Upper lobe of left lung (tissue), 6 donors: ENCODE measurements around the gene PBOV1. TPM values are rescaled to one million over a fixed set of nuclear protein-coding genes. Genes with fewer than 3 reads are reported as not detected.
"Not testable (repeated sequence)": the region's sequence is repeated elsewhere in the genome, so short reads cannot be mapped to it uniquely, and the experiment has no call there.

ENCODE experiments used
- ATAC-seq, 2 donors: fragments of 200-7000 bp; cut with Tn5 transposase; one replicate each; pipeline ENCODE4 v1.9.1; 2022; ENCODE audit warnings: mild to moderate bottlenecking in 2 of 2, moderate library complexity in 2 of 2; ENCODE audit not compliant: low FRiP score in 2 of 2
- DNase-seq, 2 donors: peaks; one replicate each; pipeline ENCODE4 v3.0.0-alpha.2; 2019 to 2020
- H3K27ac ChIP-seq, 4 donors: fragments of 200-600 bp; sonication (generic); one replicate each; pipeline ENCODE4 v1.5.1; 2016 to 2019
- H3K27me3 ChIP-seq, 4 donors: fragments of 200-600 bp; sonication (generic); one replicate each; pipeline ENCODE4 v1.5.1; 2017 to 2019
- H3K36me3 ChIP-seq, 4 donors: fragments of 200-600 bp; sonication (generic); one replicate each; pipeline ENCODE4 v1.5.1; 2016 to 2019
- H3K4me1 ChIP-seq, 4 donors: fragments of 200-600 bp; sonication (generic); one replicate each; pipeline ENCODE4 v1.5.1; 2018 to 2019
- H3K4me3 ChIP-seq, 4 donors: fragments of 200-600 bp; sonication (generic); one replicate each; pipeline ENCODE4 v1.5.1; 2017 to 2019; ENCODE audit warnings: mild to moderate bottlenecking in 2 of 4, moderate library complexity in 1 of 4
- H3K9me3 ChIP-seq, 4 donors: fragments of 200-600 bp; sonication (generic); one replicate each; pipeline ENCODE4 v1.5.1; 2018 to 2019
- CTCF ChIP-seq, 6 experiments: fragments of 450-650 bp in 4 of 6; fragments of 200-600 bp in 2 of 6; sonication (generic) in 2 of 6; IDR thresholded peaks; one replicate each; pipeline ENCODE4 v1.5.1; 2016 to 2019; ENCODE audit warnings: antibody characterized with exemption in 6 of 6
- EP300 ChIP-seq, 4 donors: sonication (generic); formaldehyde crosslinking; IDR thresholded peaks; one replicate each; pipeline ENCODE4 v1.5.1; 2017; ENCODE audit warnings: antibody characterized with exemption in 4 of 4, control low read depth in 2 of 4
- POLR2A ChIP-seq, 4 donors: fragments of 450-650 bp; IDR thresholded peaks; one replicate each; pipeline ENCODE4 v1.5.1; 2016 to 2017; ENCODE audit warnings: antibody characterized with exemption in 4 of 4, mild to moderate bottlenecking in 2 of 4
- POLR2AphosphoS5 ChIP-seq, 2 donors: sonication (generic); formaldehyde crosslinking; IDR thresholded peaks; one replicate each; pipeline ENCODE4 v1.5.1; 2017; ENCODE audit warnings: antibody characterized with exemption in 2 of 2
- WGBS, 2 donors: methylation state at CpG; one replicate each; pipeline ENCODE4 v1.1.5; 2017 to 2018; 5-methylcytosine and 5-hydroxymethylcytosine counted together
- total RNA-seq, 6 donors: library from RNA; depleted of rRNA in 4 of 6; stranded (reverse); fragments of >200 nt in 4 of 6; gene quantifications; one replicate each; pipeline versions ENCODE4 v1.1.0 to v1.2.1, GENCODE V29; 2016 to 2021
- donor health status: DM: no; HTN: no; CAD: no; lungs with moderate emphysema.
- donor health status: DM: no; HTN: yes; CAD: no; lungs with severe emphysema.

The PBOV1 gene
- total RNA-seq, 6 donors from 2014 or later: not detected

DNA sequence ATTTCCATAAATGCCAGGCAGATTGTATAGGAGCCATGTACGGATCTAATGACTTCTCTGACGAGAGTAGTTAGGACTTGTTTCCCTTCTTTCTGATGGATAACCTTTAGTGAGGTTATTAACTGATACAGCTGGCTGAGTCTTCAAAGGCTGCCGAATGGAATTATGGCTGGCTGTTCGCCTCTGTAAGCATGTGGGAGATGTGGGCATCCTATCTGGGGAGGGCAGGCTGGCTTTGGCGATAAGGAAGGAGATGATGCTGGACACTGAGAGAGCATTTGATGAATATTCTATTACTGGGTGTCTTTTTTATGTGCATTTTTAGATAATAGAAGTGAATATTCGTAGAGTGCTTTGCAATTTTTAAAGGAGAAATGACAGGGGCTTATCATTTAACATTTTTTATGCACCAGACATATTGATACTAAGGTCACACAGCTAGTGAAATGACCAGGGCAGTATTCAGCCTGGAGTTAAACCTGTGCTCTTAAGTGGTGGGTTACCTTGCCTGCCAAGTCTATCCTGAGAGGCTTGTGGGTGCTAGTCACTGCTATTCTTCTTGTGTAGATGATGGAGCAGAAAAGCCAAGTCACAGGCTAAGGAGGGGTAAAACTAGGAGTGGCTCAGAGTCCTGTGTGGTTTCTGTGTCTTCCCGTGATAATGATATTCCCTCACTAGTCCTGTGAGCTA, 3.1 kb downstream of the PBOV1 start:
- Histone ChIP-seq H3K27me3 (no peaks in the 10 kb centered on the region), H3K4me1 (no peaks in the 10 kb centered on the region), H3K9me3 (no peaks in the 10 kb centered on the region), H3K36me3 (no peaks in the 10 kb centered on the region), H3K27ac (no peak overlapping the region), H3K4me3 (no peak overlapping the region)
- DNase-seq (no peak), ATAC-seq (no peak)
- TF ChIP-seq EP300 (IDR thresholded peaks at IDR 0.05) (no peak), POLR2AphosphoS5 (IDR thresholded peaks at IDR 0.05) (no peak), POLR2A (IDR thresholded peaks at IDR 0.05) (no peak), CTCF (IDR thresholded peaks at IDR 0.05) (no peak)
- 78 to 84% methylated on average over 7 of the region's 7 CpGs for WGBS, 2 donors

DNA sequence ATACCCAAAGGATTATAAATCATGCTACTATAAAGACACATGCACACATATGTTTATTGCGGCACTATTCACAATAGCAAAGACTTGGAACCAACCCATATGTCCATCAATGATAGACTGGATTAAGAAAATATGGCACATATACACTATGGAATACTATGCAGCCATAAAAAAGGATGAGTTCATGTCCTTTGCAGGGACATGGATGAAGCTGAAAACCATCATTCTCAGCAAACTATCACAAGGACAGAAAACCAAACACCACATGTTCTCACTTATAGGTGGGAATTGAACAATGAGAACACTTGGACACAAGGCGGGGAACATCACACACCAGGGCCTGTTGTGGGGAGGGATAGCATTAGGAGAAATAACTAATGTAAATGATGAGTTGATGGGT, 5.8 kb downstream of the PBOV1 start:
- 94 to 100% methylated on average over 2 of the region's 2 CpGs for WGBS, 2 donors
- not testable (repeated sequence) for H3K4me1 ChIP-seq, H3K36me3 ChIP-seq, H3K4me3 ChIP-seq, H3K27me3 ChIP-seq, H3K9me3 ChIP-seq, DNase-seq, ATAC-seq, H3K27ac ChIP-seq

DNA sequence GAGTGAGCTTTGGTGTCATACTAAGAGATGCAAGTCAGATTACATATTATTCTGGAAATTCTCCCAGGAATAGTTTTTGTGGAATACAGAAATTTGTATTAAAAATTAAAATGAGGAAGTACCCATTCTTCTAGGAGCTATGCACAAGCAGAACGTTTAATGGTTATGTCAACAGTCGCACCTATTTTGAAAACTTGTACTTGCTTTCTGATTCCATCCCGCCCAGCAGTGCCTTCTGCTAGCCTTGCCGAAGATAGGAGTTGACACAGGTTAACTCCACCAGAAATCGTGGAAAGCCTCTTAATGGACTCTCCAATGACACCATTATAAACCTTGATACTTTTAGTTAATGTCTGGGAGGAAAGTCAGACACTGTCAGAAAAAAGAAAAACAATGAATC, 6.7 kb downstream of the PBOV1 start:
- Histone ChIP-seq H3K9me3 (no peaks in the 10 kb centered on the region), H3K4me1 (no peaks in the 10 kb centered on the region), H3K27me3 (no peaks in the 10 kb centered on the region), H3K27ac (peak overlapping the region in 1 of 4 donors; percentile 7), H3K36me3 (no peaks in the 10 kb centered on the region), H3K4me3 (no peak overlapping the region)
- no peak for TF ChIP-seq POLR2A (IDR thresholded peaks at IDR 0.05)
- no peak for TF ChIP-seq POLR2AphosphoS5 (IDR thresholded peaks at IDR 0.05)
- no peak for TF ChIP-seq CTCF (IDR thresholded peaks at IDR 0.05)
- TF ChIP-seq EP300 (IDR thresholded peaks at IDR 0.05): no peak
- WGBS, 2 donors: 64% methylated on average over 5 of the region's 5 CpGs
- no peak for ATAC-seq
- no peak for DNase-seq

DNA sequence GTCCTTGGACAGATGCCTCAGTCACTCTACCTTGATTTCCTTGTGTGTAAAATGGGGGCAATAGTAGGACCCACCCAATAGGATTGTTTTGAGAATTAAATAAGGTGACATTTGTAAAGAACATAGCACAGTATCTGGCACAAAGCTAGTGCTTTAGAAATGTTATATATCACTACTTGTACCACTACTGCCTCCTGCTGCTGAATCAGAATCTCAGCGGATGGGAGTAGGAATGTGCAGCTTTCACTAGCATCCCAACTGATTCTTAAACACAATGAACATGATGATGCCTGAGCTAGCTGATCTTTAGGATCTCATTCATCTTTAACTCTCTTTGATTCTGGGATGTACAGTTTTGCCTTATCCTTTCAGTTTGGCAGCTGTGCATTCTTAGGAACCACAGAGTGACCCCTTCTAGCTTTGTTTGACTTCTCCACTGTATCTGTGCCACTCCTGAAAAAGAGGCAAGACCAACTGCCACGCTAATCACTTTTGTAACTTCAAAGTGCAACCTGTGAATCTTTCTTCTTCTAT, 7.2 kb downstream of the PBOV1 start:
- H3K36me3 ChIP-seq: no peaks in the 10 kb centered on the region
- no peak for DNase-seq
- no peaks in the 10 kb centered on the region for H3K4me1 ChIP-seq
- no peaks in the 10 kb centered on the region for H3K9me3 ChIP-seq
- 76 to 83% methylated on average over 2 of the region's 2 CpGs for WGBS, 2 donors
- H3K27me3 ChIP-seq: no peaks in the 10 kb centered on the region
- H3K27ac ChIP-seq: peak overlapping the region in 1 of 4 donors; percentile 7
- H3K4me3 ChIP-seq: no peak overlapping the region
- no peak for ATAC-seq
- TF ChIP-seq EP300 (IDR thresholded peaks at IDR 0.05) (no peak), CTCF (IDR thresholded peaks at IDR 0.05) (no peak), POLR2AphosphoS5 (IDR thresholded peaks at IDR 0.05) (no peak), POLR2A (IDR thresholded peaks at IDR 0.05) (no peak)

GRCh38 chr6:138206862-138207261, 11.4 kb downstream of the PBOV1 start:
- ATAC-seq (no peak), DNase-seq (no peak)
- Histone ChIP-seq H3K9me3 (no peaks in the 10 kb centered on the region), H3K36me3 (no peaks in the 10 kb centered on the region), H3K27me3 (no peaks in the 10 kb centered on the region), H3K4me3 (no peak overlapping the region), H3K27ac (no peak overlapping the region), H3K4me1 (no peaks in the 10 kb centered on the region)
- TF ChIP-seq EP300 (IDR thresholded peaks at IDR 0.05): no peak

DNA sequence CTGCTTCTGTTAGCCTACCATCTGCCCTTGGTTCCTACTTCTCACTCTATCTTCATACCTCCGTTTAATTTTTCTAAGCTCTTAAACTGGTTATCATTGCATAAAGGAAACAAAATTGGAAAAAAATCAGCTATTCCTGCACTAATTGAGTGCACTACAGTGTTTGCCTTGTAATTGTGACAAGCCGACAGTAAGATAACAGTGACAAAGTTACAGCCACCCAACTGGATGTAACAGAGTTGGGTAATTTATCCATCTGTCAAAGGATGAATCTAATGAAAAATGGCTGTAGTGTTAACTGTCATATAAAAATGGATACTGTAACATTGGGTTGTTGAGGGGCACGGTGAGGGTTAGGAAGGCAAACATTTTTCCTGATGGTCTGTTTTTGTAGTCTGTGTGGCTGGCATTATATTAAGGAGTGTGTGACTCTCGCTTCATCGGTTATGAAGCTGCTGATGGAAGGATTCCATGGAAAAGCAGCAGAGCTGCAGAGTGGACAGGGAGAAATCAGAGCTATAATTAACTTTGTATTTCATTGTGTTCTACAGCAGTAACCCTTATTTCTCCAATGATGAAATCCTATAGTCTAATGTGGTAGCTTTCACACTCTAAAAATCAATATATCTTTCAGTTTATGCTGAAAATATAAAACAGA, 12.7 kb downstream of the PBOV1 start:
- no peak for DNase-seq
- Histone ChIP-seq H3K4me1 (no peaks in the 10 kb centered on the region), H3K27me3 (no peaks in the 10 kb centered on the region), H3K9me3 (no peaks in the 10 kb centered on the region), H3K4me3 (no peak overlapping the region), H3K27ac (no peak overlapping the region), H3K36me3 (no peaks in the 10 kb centered on the region)
- ATAC-seq: no peak
- no peak for TF ChIP-seq CTCF (IDR thresholded peaks at IDR 0.05)
- no peak for TF ChIP-seq EP300 (IDR thresholded peaks at IDR 0.05)
- TF ChIP-seq POLR2AphosphoS5 (IDR thresholded peaks at IDR 0.05): no peak
- no peak for TF ChIP-seq POLR2A (IDR thresholded peaks at IDR 0.05)
- 76 to 79% methylated on average over 5 of the region's 5 CpGs for WGBS, 2 donors
